SK-N-SH (cell line): ENCODE measurements around the gene SLC45A1. TPM values are rescaled to one million over a fixed set of nuclear protein-coding genes. Genes with fewer than 3 reads are reported as not detected.

Source experiments
- CTCF ChIA-PET: fragments of 300-600, 350-600 bp; formaldehyde crosslinking; extraction: SDS; loops from one replicate; lab custom pipeline; 2021; lab: Yijun Ruan, JAX
- POLR2A ChIA-PET: fragments of 350-600 bp; sonication (Branson Sonifier 250); formaldehyde crosslinking; extraction: SDS; loops from one replicate; lab custom pipeline; 2020; ENCODE audit warnings: antibody characterized with exemption, inconsistent platforms; lab: Yijun Ruan, JAX
- DNase-seq: peaks from one replicate; pipeline ENCODE4 v3.0.0; 2012
- H2AFZ ChIP-seq: fragments of 200-600 bp; sonication (generic); 2 replicates; pipeline ENCODE4 v1.8.1; 2016; ENCODE audit warnings: antibody characterized with exemption, mild to moderate bottlenecking, low read depth
- H3F3A ChIP-seq: fragments of 200-600 bp; sonication (generic); replicated peaks from 2 replicates; pipeline ENCODE3; 2016; ENCODE audit warnings: antibody characterized with exemption, mild to moderate bottlenecking; ENCODE audit not compliant: insufficient read depth
- H3K27ac ChIP-seq, 2 experiments: fragments of 200-500 bp in 1 of 2; fragments of 200-600 bp in 1 of 2; sonication (Bioruptor generic) in 1 of 2; sonication (generic), shearing (Covaris generic) in 1 of 2; 2 replicates each; pipeline versions ENCODE4 v1.5.1 to v1.6.1; 2014 to 2016; ENCODE audit warnings: low read depth in 2 of 2, inconsistent platforms in 1 of 2, low read length in 1 of 2, mild to moderate bottlenecking in 1 of 2, mixed read lengths in 1 of 2
- H3K27me3 ChIP-seq: fragments of 200-600 bp; sonication (generic), shearing (Covaris generic); 2 replicates; pipeline ENCODE4 v1.6.1; 2016; ENCODE audit warnings: mixed run types; ENCODE audit not compliant: insufficient read depth
- H3K36me3 ChIP-seq, 2 experiments: fragments of 200-500 bp in 1 of 2; fragments of 200-600 bp in 1 of 2; sonication (Bioruptor generic) in 1 of 2; sonication (generic) in 1 of 2; replicated peaks in 1 of 2; 2 replicates each; pipeline versions ENCODE3 to v1.5.1; 2014 to 2016; ENCODE audit warnings: low read length in 1 of 2, mild to moderate bottlenecking in 1 of 2; ENCODE audit not compliant: insufficient read depth in 2 of 2, control insufficient read depth in 1 of 2
- H3K4me1 ChIP-seq, 2 experiments: fragments of 200-500 bp in 1 of 2; fragments of 200-600 bp in 1 of 2; sonication (Bioruptor generic) in 1 of 2; sonication (generic), shearing (Covaris generic) in 1 of 2; 2 replicates each; pipeline versions ENCODE4 v1.5.1 to v1.6.1; 2014 to 2016; ENCODE audit warnings: low read depth in 1 of 2, low read length in 1 of 2, mixed run types in 1 of 2; ENCODE audit not compliant: insufficient read depth in 2 of 2, control insufficient read depth in 1 of 2
- H3K4me2 ChIP-seq: fragments of 200-600 bp; sonication (generic), shearing (Covaris generic); 2 replicates; pipeline ENCODE4 v1.6.1; 2017; ENCODE audit warnings: mixed run types
- H3K4me3 ChIP-seq, 2 experiments: fragments of 200-500 bp in 1 of 2; fragments of 200-600 bp in 1 of 2; sonication (Bioruptor generic) in 1 of 2; sonication (generic), shearing (Covaris generic) in 1 of 2; 2 replicates each; pipeline versions ENCODE4 v1.5.1 to v1.8.1; 2014 to 2016; ENCODE audit warnings: low read depth in 2 of 2, inconsistent platforms in 1 of 2, low read length in 1 of 2, mild to moderate bottlenecking in 1 of 2, mixed read lengths in 1 of 2, moderate library complexity in 1 of 2
- H3K79me2 ChIP-seq: fragments of 200-600 bp; sonication (generic); 2 replicates; pipeline ENCODE4 v1.8.1; 2017; ENCODE audit warnings: mild to moderate bottlenecking; ENCODE audit not compliant: insufficient read depth
- H3K9ac ChIP-seq: fragments of 200-600 bp; sonication (generic); 2 replicates; pipeline ENCODE4 v1.6.1; 2017; ENCODE audit warnings: mixed run types
- H3K9me2 ChIP-seq: fragments of 200-600 bp; sonication (generic); 2 replicates; pipeline ENCODE4 v1.6.1; 2017; ENCODE audit warnings: mixed run types
- H3K9me3 ChIP-seq: fragments of 200-600 bp; sonication (generic); 2 replicates; pipeline ENCODE4 v1.6.1; 2017; ENCODE audit warnings: mixed run types, mild to moderate bottlenecking, moderate library complexity
- H4K20me1 ChIP-seq: fragments of 200-600 bp; sonication (generic); 2 replicates; pipeline ENCODE4 v1.6.1; 2017; ENCODE audit warnings: mild to moderate bottlenecking, mixed run types; ENCODE audit not compliant: insufficient read depth
- CHD2 ChIP-seq: fragments of 150-350 bp; IDR thresholded peaks from 2 replicates; pipeline ENCODE4 v1.6.1; 2018; ENCODE audit warnings: low read length; ENCODE audit not compliant: partially characterized antibody
- EP300 ChIP-seq, 2 experiments: IDR thresholded peaks; 2 replicates each; pipeline versions ENCODE4 v1.4.0 to v1.6.1; 2012; ENCODE audit warnings: borderline replicate concordance in 1 of 2, low read depth in 1 of 2, low read length in 1 of 2
- EZH2phosphoT487 ChIP-seq: fragments of 200-600 bp; sonication (generic); IDR thresholded peaks from 2 replicates; pipeline ENCODE4 v1.6.1; 2017; ENCODE audit warnings: low read depth, mixed run types, mild to moderate bottlenecking, antibody characterized with exemption, moderate library complexity, borderline replicate concordance
- FOSL2 ChIP-seq: IDR thresholded peaks from 2 replicates; pipeline ENCODE4 v1.4.0; 2012; ENCODE audit warnings: low read depth, mild to moderate bottlenecking, moderate library complexity, borderline replicate concordance
- FOXJ3 ChIP-seq: sonication (generic); formaldehyde crosslinking; IDR thresholded peaks from 2 replicates; pipeline ENCODE4 v1.5.1; 2020; ENCODE audit warnings: mild to moderate bottlenecking, missing genetic modification reagents
- GATA2 ChIP-seq: sonication (generic); formaldehyde crosslinking; IDR thresholded peaks from 2 replicates; pipeline ENCODE4 v1.5.0; 2020; ENCODE audit warnings: mild to moderate bottlenecking, missing genetic modification reagents
- IRF3 ChIP-seq: fragments of 150-350 bp; IDR thresholded peaks from 2 replicates; pipeline ENCODE4 v1.6.1; 2016; ENCODE audit warnings: mild to moderate bottlenecking, low read depth, low read length
- POLR2AphosphoS5 ChIP-seq: IDR thresholded peaks from 2 replicates; pipeline ENCODE4 v1.6.1; 2012; ENCODE audit warnings: low read depth, low read length
- RCOR1 ChIP-seq: fragments of 150-350 bp; IDR thresholded peaks from 2 replicates; pipeline ENCODE4 v1.6.1; 2017; ENCODE audit warnings: antibody characterized with exemption, low read length
- REST ChIP-seq: IDR thresholded peaks from 2 replicates; pipeline ENCODE4 v1.6.1; 2012; ENCODE audit warnings: mild to moderate bottlenecking, low read depth, low read length, moderate library complexity
- RFX5 ChIP-seq: IDR thresholded peaks from 2 replicates; pipeline ENCODE4 v1.6.1; 2012; ENCODE audit warnings: mild to moderate bottlenecking, improper control_type of control experiment, low read length
- RXRA ChIP-seq: IDR thresholded peaks from 2 replicates; pipeline ENCODE4 v1.4.0; 2012; ENCODE audit warnings: low read depth, mild to moderate bottlenecking, borderline replicate concordance
- SIN3A ChIP-seq: IDR thresholded peaks from 2 replicates; pipeline ENCODE4 v1.6.1; 2012; ENCODE audit warnings: low read depth, mild to moderate bottlenecking, low read length, moderate library complexity, borderline replicate concordance
- SMC3 ChIP-seq: IDR thresholded peaks from 2 replicates; pipeline ENCODE4 v1.6.1; 2012; ENCODE audit warnings: low read depth, low read length, improper control_type of control experiment
- TAF1 ChIP-seq: IDR thresholded peaks from 2 replicates; pipeline ENCODE4 v1.6.1; 2012; ENCODE audit warnings: low read depth, mild to moderate bottlenecking, low read length, moderate library complexity, borderline replicate concordance
- TEAD4 ChIP-seq: IDR thresholded peaks from 2 replicates; pipeline ENCODE4 v1.4.0; 2012; ENCODE audit warnings: mild to moderate bottlenecking, borderline replicate concordance; ENCODE audit not compliant: insufficient read depth
- USF2 ChIP-seq: fragments of 150-350 bp; IDR thresholded peaks from 2 replicates; pipeline ENCODE4 v1.6.1; 2017; ENCODE audit warnings: antibody characterized with exemption, low read length, low read depth, borderline replicate concordance
- YY1 ChIP-seq: IDR thresholded peaks from 2 replicates; pipeline ENCODE4 v1.4.0; 2012; ENCODE audit warnings: low read depth, mild to moderate bottlenecking
- ZBTB33 ChIP-seq: IDR thresholded peaks from 2 replicates; pipeline ENCODE4 v1.4.0; 2012; ENCODE audit warnings: low read depth, borderline replicate concordance
- WGBS: methylation state at CpG from one replicate; pipeline ENCODE4 v1.1.6; 2017; ENCODE audit warnings: low lambda C conversion rate; 5-methylcytosine and 5-hydroxymethylcytosine counted together
- polyA plus RNA-seq, 3 experiments: library from polyadenylated mRNA; depleted of rRNA; stranded (reverse); fragments of >200 nt; gene quantifications; 2 replicates each; pipeline ENCODE4 v1.2.3, GENCODE V29; 2012

SLC45A1 gene
- polyA plus RNA-seq, 1 of the 3 experiments (the other 2 are of a cell fraction), result 2.5 TPM

- POLR2A ChIA-PET, result no interaction called here
- no peaks in the 10 kb centered on the region for H3K36me3 ChIP-seq
- no peak for DNase-seq
- H3K27ac ChIP-seq, result no peak overlapping the region
- CTCF ChIA-PET, result interaction anchor here (2.4 kb wide), 1 partner anchor 11 kb away, joined by 8 read pairs; no protein-coding TSS in a partner anchor
- no peak overlapping the region for H3K9ac ChIP-seq
- no peak overlapping the region for H2AFZ ChIP-seq
- H3K4me1 ChIP-seq, result no peaks in the 10 kb centered on the region; a peak in 1 of 4 replicates
- H3K9me3 ChIP-seq, result no peaks in the 10 kb centered on the region
- no peak overlapping the region for H3K4me2 ChIP-seq
- H3K4me3 ChIP-seq, result no peak overlapping the region
- 93% methylated on average over 4 of the region's 4 CpGs for WGBS
- no peak for TF ChIP-seq ZBTB33
- TF ChIP-seq TAF1, result no peak
- TF ChIP-seq POLR2AphosphoS5, result no peak
- no peak for TF ChIP-seq TEAD4
- no peak for TF ChIP-seq YY1
- no peak for TF ChIP-seq REST
- no peak for TF ChIP-seq RFX5
- TF ChIP-seq FOXJ3, result no peak
- no peak for TF ChIP-seq CHD2
- TF ChIP-seq SIN3A, result no peak
- no peak for TF ChIP-seq RCOR1
- no peak for TF ChIP-seq EZH2phosphoT487
- TF ChIP-seq GATA2, result no peak
- TF ChIP-seq FOSL2, result no peak
- TF ChIP-seq USF2, result no peak
- no peak for TF ChIP-seq EP300 (IDR thresholded peaks at IDR 0.05; ENCODE audit: borderline replicate concordance in 1 of 2, low read depth in 1 of 2, low read length in 1 of 2)
- no peak for TF ChIP-seq SMC3
- TF ChIP-seq IRF3, result no peak
- TF ChIP-seq RXRA, result no peak
- TF ChIP-seq, all 33 proteins: peak for 0
- H3F3A ChIP-seq, result no peaks in the 10 kb centered on the region
- no peaks in the 10 kb centered on the region for H3K27me3 ChIP-seq
- no peaks in the 10 kb centered on the region for H4K20me1 ChIP-seq
- no peaks in the 10 kb centered on the region for H3K79me2 ChIP-seq
- no peaks in the 10 kb centered on the region for H3K9me2 ChIP-seq
Measured at GRCh38 chr1:8303876-8304275, 14.0 kb upstream of the SLC45A1 start.
